GM12891 (cell line): ENCODE data around the gene CAMSAP3.

Experiments
- DNase-seq: peaks from one replicate; pipeline ENCODE4 v3.0.0; 2011; ENCODE audit warnings: low spot score; ENCODE audit not compliant: insufficient read length
- FAIRE-seq: peaks from 2 replicates; lab custom pipeline; 2011; peaks lifted over from hg19 to GRCh38; lab: Jason Lieb, UNC
- PAX5 ChIP-seq: IDR thresholded peaks from 2 replicates; pipeline ENCODE4 v1.6.1; 2011; ENCODE audit warnings: low read length, moderate library complexity, mild to moderate bottlenecking; ENCODE audit not compliant: insufficient read depth, severe bottlenecking
- POLR2A ChIP-seq: IDR thresholded peaks from 2 replicates; pipeline ENCODE4 v1.6.1; 2011; ENCODE audit warnings: low read depth, low read length, control low read depth
- POLR2AphosphoS5 ChIP-seq: IDR thresholded peaks from 2 replicates; pipeline ENCODE4 v1.6.1; 2011; ENCODE audit warnings: low read depth, low read length, control low read depth
- POU2F2 ChIP-seq: IDR thresholded peaks from 2 replicates; pipeline ENCODE4 v1.6.1; 2011; ENCODE audit warnings: low read depth, mild to moderate bottlenecking, control low read depth, low read length, moderate library complexity
- SPI1 ChIP-seq: IDR thresholded peaks from 2 replicates; pipeline ENCODE4 v1.6.1; 2011; ENCODE audit warnings: low read depth, low read length, control low read depth
- TAF1 ChIP-seq: IDR thresholded peaks from 2 replicates; pipeline ENCODE4 v1.6.1; 2011; ENCODE audit warnings: low read depth, low read length, control low read depth

CAMSAP3 gene

DNA sequence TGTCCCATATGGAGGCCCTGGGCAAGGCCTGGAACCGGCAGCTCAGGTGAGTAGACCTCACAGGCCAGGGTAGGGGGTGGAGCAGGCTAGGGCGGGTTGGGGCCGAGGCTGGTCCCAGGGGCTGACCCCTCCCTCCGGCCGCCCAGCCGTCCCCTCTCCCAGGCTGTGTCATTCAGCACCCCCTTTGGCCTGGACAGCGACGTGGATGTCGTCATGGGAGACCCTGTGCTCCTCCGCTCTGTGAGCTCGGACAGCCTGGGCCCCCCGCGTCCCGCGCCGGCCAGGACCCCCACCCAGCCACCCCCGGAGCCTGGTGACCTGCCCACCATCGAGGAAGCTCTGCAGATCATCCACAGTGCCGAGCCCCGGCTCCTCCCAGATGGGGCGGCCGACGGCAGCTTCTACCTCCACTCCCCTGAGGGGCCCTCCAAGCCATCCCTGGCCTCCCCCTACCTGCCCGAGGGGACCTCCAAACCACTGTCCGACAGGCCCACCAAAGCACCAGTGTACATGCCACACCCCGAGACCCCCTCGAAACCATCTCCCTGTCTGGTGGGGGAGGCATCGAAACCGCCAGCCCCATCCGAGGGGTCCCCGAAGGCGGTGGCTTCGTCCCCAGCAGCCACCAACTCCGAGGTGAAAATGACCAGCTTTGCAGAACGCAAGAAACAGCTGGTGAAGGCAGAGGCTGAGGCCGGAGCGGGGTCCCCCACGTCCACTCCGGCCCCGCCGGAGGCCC is 16.0 kb downstream of the CAMSAP3 start:
- TF ChIP-seq PAX5 (no peak), POLR2A (no peak), POLR2AphosphoS5 (no peak), POU2F2 (no peak), TAF1 (no peak), SPI1 (no peak)
- FAIRE-seq = no peak
- no peak for DNase-seq

- DNase-seq (no peak), FAIRE-seq (no peak)
- TF ChIP-seq POLR2A = no peak
- no peak for TF ChIP-seq POU2F2
- TF ChIP-seq SPI1 = no peak
- TF ChIP-seq POLR2AphosphoS5 = no peak
- no peak for TF ChIP-seq TAF1
- TF ChIP-seq PAX5 = no peak
Observed at GRCh38 chr19:7612282-7613274, 16.9 kb downstream of the CAMSAP3 start.

DNA sequence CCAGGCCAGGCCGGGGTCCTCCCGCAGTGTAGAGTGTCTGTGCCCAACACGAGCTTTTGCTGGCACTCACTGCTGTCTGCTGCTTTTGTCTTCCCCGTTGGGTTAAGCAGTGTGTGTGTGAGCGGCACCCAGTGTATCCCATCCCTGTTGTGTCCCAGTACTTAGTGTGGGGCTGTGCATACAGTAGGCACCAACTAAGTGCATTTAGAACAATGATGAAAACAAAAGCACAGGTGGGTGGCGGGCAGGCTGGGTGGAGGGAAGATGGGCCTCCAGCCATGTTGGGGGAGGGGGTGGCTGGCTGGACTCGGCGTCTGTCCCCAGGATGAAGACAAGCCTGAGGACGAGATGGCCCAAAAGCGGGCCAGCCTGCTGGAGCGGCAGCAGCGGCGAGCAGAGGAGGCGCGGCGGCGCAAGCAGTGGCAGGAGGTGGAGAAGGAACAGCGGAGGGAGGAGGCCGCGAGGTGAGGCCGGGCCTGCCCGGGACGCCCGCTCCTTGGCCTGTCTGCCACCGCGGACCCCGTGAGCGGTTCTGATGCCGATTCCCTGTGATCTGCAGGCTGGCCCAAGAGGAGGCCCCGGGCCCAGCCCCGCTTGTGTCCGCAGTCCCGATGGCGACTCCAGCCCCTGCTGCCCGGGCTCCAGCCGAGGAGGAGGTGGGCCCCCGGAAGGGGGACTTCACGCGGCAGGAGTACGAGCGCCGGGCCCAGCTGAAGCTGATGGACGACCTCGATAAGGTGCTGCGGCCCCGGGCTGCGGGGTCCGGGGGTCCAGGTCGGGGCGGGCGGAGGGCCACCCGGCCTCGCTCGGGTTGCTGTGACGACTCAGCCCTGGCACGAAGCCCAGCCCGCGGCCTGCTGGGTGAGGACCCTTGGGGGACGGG is 19.4 kb downstream of the CAMSAP3 start:
- TF ChIP-seq POU2F2 (no peak), POLR2A (no peak), TAF1 (no peak), PAX5 (no peak), SPI1 (no peak), POLR2AphosphoS5 (no peak)
- no peak for FAIRE-seq
- DNase-seq = no peak

GRCh38 chr19:7617172-7617571 is 21.5 kb downstream of the CAMSAP3 start:
- DNase-seq (no peak), FAIRE-seq (no peak)
- TF ChIP-seq POLR2A = no peak
- TF ChIP-seq PAX5 = no peak
- no peak for TF ChIP-seq TAF1
- TF ChIP-seq SPI1 = no peak
- TF ChIP-seq POU2F2 = no peak
- TF ChIP-seq POLR2AphosphoS5 = no peak

DNA sequence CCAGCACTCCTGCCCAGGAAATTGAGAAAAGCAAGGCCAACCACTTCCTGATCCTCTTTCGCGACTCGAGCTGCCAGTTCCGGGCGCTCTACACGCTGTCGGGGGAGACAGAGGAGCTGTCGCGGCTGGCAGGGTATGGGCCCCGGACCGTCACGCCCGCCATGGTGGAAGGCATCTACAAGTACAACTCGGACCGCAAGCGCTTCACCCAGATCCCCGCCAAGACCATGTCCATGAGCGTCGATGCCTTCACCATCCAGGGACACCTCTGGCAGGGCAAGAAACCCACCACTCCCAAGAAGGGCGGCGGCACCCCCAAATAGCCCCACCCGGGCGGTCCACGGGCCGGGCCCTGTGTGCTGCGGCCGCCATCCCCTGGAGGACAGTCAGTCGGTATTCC is 22.1 kb downstream of the CAMSAP3 start:
- TF ChIP-seq POLR2AphosphoS5 (no peak), PAX5 (no peak), POLR2A (no peak), SPI1 (no peak), TAF1 (no peak), POU2F2 (no peak)
- FAIRE-seq (no peak), DNase-seq (no peak)

DNA sequence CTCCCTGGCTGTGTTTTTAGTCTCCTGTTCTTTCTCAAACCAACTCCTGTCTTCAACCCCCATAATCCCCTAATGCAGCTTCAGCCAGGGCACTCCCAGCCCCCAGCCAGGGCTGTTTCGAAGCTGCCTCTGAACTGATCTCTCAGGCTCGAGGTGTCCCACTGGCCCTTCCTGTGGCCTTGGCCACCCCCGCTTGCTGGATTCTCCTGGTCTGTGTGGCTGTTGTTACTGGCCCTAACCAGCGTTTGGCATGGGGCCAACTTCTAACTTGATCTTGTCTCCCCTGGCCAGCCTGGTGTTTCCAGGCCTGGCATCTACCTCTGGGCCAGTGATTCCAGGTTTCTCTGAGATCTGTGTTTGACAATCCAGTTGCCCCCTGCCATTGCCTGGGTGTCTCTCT is 22.7 kb downstream of the CAMSAP3 start:
- DNase-seq (no peak), FAIRE-seq (no peak)
- TF ChIP-seq TAF1 (no peak), POU2F2 (no peak), PAX5 (no peak), POLR2A (no peak), SPI1 (no peak), POLR2AphosphoS5 (no peak)

DNA sequence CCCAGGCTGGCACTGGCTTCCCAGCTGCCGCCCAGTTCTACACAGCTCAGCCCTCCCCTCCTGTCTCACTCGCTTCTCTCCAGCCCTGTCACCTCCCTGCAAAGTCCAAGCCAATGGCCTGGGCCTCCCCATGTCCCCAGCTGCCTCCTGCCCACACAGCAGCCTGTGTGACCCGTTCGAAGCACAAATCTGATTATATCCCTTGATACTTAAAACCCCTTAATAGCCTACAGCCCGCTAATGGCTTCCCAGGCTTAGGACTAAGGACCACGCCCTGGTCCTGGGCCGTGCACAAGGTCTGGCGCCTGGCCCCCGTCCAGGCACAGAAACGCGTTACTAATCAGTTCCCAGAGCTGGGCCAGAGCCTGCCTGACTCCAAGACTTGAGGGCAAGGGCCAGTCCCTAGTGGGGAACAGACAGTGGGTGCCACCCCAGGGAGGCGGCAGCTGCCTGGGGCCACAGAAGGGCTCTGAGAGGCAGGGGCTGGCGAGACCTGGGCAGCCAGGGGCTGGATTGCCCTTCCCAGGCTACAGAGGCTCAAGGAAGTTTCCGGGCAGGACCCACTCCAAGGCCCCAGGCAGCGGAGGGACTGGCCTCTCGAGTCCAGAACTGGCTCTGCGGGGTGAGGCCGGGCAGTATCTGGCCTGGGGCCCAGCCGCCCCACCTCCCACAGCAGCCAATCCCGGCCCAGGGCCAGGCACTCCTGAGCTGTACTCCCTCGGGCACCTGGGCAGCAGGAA is 23.3 kb downstream of the CAMSAP3 start:
- DNase-seq (no peak), FAIRE-seq (no peak)
- TF ChIP-seq TAF1 (no peak), SPI1 (no peak), POU2F2 (no peak), POLR2AphosphoS5 (no peak), PAX5 (no peak), POLR2A (no peak)
